GM12878 (cell line): Measurements from ENCODE around the gene DAAM2.

Experiments
- BHLHE40 ChIP-seq, 2 experiments: fragments of 450-650 bp in 1 of 2; IDR thresholded peaks; 2 replicates each; pipeline ENCODE4 v1.6.1; 2011 to 2017; ENCODE audit warnings: low read depth in 2 of 2, borderline replicate concordance in 1 of 2, improper control_type of control experiment in 1 of 2, low read length in 1 of 2, mild to moderate bottlenecking in 1 of 2
- BMI1 ChIP-seq: fragments of 450-650 bp; IDR thresholded peaks from 2 replicates; pipeline ENCODE4 v1.6.1; 2016; ENCODE audit warnings: mild to moderate bottlenecking, moderate library complexity, borderline replicate concordance
- CBX5 ChIP-seq: sonication (generic); IDR thresholded peaks from 2 replicates; pipeline ENCODE4 v1.6.1; 2016; ENCODE audit warnings: low read depth, moderate library complexity, mild to moderate bottlenecking, inconsistent platforms
- CREB1 ChIP-seq: IDR thresholded peaks from 2 replicates; pipeline ENCODE4 v1.6.1; 2012; ENCODE audit warnings: low read depth, mild to moderate bottlenecking, inconsistent platforms
- EGR1 ChIP-seq, 2 experiments: IDR thresholded peaks; 1 replicate in 1 of 2; 2 replicates in 1 of 2; pipeline ENCODE4 v1.6.1; 2011 to 2012; ENCODE audit warnings: low read depth in 2 of 2, low read length in 2 of 2, borderline replicate concordance in 1 of 2, mild to moderate bottlenecking in 1 of 2, moderate library complexity in 1 of 2
- ELK1 ChIP-seq: IDR thresholded peaks from 2 replicates; pipeline ENCODE4 v1.6.1; 2012; ENCODE audit warnings: low read depth, low read length, improper control_type of control experiment
- KDM1A ChIP-seq: fragments of 200-600 bp; sonication (generic); IDR thresholded peaks from 2 replicates; pipeline ENCODE4 v1.6.1; 2016; ENCODE audit warnings: borderline replicate concordance
- POLR2A ChIP-seq: IDR thresholded peaks from 2 replicates; pipeline ENCODE4 v1.6.1; 2011; ENCODE audit warnings: low read depth, mild to moderate bottlenecking, low read length
- POLR2AphosphoS5 ChIP-seq: IDR thresholded peaks from 2 replicates; pipeline ENCODE4 v1.6.1; 2011; ENCODE audit warnings: mild to moderate bottlenecking, low read length, inconsistent platforms
- RB1 ChIP-seq: fragments of 450-650 bp; formaldehyde crosslinking; IDR thresholded peaks from 2 replicates; pipeline ENCODE4 v1.6.1; 2017; ENCODE audit warnings: mild to moderate bottlenecking, borderline replicate concordance
- RFX5 ChIP-seq: IDR thresholded peaks from 2 replicates; pipeline ENCODE4 v1.6.1; 2011; ENCODE audit warnings: low read depth, low read length, improper control_type of control experiment

- no peak for TF ChIP-seq RFX5
- no peak for TF ChIP-seq EGR1 (IDR thresholded peaks at IDR 0.05; ENCODE audit: borderline replicate concordance in 1 of 2, low read depth in 2 of 2, low read length in 2 of 2)
- no peak for TF ChIP-seq POLR2AphosphoS5
- TF ChIP-seq KDM1A, result no peak
- no peak for TF ChIP-seq BMI1
- TF ChIP-seq POLR2A, result no peak
- no peak for TF ChIP-seq RB1
- TF ChIP-seq CREB1, result no peak
- TF ChIP-seq CBX5, result no peak
- TF ChIP-seq ELK1, result no peak
- no peak for TF ChIP-seq BHLHE40 (IDR thresholded peaks at IDR 0.05; ENCODE audit: borderline replicate concordance in 1 of 2, low read depth in 2 of 2, low read length in 1 of 2)
Observed at GRCh38 chr6:39897698-39898097, 105.5 kb downstream of the DAAM2 start.
